Epithelial cell of esophagus (primary cell): ENCODE data around the gene AVPI1.

Experiments used
- DNase-seq: peaks from one replicate; pipeline ENCODE4 v3.0.0; 2010; ENCODE audit warnings: low read depth
- H3K4me3 ChIP-seq: 2 replicates; pipeline ENCODE4 v1.5.1; 2011; ENCODE audit warnings: mild to moderate bottlenecking, low read length, control low read depth
- TF ChIP-seq, protein P1 (sequence below): IDR thresholded peaks from 2 replicates; pipeline ENCODE4 v1.5.1; 2011; ENCODE audit warnings: low read depth, mild to moderate bottlenecking, low read length, control low read depth, inconsistent platforms; ENCODE audit not compliant: insufficient read depth; ENCODE audit errors: missing control alignments

AVPI1 gene, protein sequence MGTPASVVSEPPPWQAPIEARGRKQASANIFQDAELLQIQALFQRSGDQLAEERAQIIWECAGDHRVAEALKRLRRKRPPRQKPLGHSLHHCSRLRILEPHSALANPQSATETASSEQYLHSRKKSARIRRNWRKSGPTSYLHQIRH

DNA sequence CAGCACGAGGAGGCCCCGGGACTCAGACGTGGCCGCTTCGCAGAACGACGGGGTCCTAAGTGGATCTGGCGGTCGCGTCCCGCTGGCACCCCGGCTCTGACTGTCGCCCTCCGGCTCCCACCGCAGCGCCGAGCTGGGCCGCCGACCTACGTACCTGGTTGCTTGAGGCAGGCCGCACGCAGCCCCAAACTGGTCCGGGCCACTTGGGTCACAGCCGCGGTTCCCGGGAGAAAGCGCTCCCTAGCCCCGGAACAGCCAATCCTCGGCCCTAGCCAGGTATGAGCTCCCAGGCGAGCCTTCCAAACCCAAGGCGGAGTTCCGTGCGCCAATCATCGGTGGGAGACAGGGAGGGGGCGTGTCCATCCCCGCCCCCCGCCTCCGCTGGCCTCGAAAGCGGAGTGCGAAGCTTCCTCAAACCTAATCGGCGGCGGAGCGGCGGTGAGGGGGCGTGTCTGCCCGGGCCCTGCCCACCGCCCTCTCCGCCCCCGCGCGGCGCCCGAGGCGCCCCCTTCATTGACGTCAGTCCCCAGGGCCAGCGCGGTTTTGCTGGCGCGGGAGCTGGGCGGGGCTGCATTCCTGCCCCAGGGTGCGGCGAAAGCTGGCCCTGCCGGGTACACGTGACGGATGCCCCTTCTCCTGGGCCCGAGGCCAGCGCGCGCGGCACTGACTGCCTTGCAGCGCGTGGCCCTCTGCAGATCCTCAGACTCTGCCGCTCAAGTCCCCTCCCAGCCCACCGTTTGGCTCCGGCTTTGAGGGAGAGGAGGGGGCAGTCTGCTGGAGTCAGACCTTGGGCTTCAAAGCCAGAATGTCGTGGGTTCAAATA lies at the start of gene AVPI1:
TSS of gene AVPI1 (minus strand) at position 280 of the 823 bp plus-strand sequence. CDS start 7,336 bp downstream, outside the sequence.
- peak; percentile 99 for DNase-seq
- peak within 1 kb of the TSS; percentile 99 for H3K4me3 ChIP-seq
- TF ChIP-seq, protein P1, sequence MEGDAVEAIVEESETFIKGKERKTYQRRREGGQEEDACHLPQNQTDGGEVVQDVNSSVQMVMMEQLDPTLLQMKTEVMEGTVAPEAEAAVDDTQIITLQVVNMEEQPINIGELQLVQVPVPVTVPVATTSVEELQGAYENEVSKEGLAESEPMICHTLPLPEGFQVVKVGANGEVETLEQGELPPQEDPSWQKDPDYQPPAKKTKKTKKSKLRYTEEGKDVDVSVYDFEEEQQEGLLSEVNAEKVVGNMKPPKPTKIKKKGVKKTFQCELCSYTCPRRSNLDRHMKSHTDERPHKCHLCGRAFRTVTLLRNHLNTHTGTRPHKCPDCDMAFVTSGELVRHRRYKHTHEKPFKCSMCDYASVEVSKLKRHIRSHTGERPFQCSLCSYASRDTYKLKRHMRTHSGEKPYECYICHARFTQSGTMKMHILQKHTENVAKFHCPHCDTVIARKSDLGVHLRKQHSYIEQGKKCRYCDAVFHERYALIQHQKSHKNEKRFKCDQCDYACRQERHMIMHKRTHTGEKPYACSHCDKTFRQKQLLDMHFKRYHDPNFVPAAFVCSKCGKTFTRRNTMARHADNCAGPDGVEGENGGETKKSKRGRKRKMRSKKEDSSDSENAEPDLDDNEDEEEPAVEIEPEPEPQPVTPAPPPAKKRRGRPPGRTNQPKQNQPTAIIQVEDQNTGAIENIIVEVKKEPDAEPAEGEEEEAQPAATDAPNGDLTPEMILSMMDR, result no peak

DNA sequence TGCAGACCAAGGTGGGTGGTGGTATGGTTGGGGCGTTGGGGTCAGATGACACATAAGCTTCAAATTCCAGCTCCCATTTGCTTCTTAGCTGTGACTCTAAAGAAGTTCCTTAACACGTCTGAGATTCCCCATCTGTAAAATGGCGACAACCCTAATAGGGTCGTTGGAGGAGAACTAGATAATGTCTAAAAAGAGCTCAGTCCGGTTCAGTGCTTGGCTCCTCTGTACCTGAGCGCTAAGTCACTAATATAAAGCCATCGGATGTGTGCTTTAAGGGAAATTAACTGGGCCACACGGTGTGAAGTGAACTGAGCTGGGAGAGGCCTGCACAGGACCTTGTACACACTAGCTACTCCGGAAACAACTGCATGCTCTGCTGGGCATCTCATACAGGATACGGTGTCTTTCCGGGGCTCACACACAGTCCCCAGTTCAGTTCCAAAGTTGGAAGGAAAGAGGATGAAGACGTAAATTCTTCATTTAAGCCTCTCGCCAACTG lies 49.4 kb upstream of the AVPI1 start:
- DNase-seq, result no peak
- TF ChIP-seq, protein P1, result no peak
- H3K4me3 ChIP-seq, result peak overlapping the region; percentile 94

DNA sequence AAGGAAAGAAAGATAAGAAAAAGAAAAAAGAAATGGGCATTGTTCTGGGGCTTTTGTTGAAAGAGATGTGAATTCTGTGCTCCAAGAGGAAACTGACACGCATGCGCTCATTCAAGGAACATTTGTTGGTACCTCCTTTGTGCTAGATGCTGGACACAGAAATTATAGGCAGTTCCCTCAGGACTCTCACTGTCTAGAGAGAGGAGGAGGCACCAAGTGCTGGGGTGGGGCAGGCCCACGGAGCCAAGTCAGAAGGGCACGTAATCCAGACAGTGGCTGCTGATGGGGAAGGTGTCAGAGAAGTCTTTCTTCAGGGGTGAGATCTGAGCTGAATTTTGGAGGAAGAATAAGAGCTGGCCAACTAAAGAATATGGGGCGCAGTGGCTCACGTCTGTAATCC lies 47.0 kb upstream of the AVPI1 start:
- TF ChIP-seq, protein P1, result no peak
- DNase-seq, result no peak

DNA sequence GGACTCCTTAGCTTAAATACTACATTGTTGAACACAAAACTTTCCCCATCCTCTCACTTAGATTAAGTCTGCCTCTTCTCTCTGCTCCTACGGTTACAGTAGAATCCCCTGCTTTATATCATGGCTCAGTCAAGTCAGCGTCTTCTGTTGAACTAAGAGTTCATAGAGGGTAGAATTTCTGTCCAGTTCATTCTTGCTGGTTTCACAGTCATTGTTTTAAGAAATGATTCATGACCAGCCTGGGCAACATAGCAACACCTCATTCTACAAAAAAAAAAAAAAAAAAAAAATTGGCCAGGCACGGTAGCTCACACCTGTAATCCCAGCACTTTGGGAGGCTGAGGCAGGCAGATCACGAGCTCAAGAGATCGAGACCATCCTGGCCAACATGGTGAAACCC lies 46.2 kb upstream of the AVPI1 start:
- peak; percentile 74 for DNase-seq
- TF ChIP-seq, protein P1, result no peak

More for the DNA sequence above, 47.0 kb upstream of the AVPI1 start:
- no peak overlapping the region for H3K4me3 ChIP-seq

DNA sequence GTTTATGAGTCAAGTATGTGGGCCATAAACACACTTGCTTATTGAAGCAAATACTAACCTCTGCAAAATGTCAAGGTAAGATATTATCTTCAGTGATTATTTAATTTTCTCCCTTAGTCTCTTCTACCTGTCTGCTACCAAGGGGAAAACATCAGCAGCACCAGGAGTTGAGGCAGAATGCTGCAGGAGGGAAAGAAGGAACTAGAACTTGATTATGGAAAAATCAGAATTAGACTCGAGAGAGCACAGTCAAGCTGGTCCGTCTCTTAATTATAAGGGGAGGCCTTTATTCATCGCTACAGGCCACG lies 45.0 kb upstream of the AVPI1 start:
- TF ChIP-seq, protein P1, result no peak
- H3K4me3 ChIP-seq, result no peak overlapping the region
- DNase-seq, result no peak

More for the DNA sequence above, 46.2 kb upstream of the AVPI1 start:
- H3K4me3 ChIP-seq, result no peak overlapping the region

DNA sequence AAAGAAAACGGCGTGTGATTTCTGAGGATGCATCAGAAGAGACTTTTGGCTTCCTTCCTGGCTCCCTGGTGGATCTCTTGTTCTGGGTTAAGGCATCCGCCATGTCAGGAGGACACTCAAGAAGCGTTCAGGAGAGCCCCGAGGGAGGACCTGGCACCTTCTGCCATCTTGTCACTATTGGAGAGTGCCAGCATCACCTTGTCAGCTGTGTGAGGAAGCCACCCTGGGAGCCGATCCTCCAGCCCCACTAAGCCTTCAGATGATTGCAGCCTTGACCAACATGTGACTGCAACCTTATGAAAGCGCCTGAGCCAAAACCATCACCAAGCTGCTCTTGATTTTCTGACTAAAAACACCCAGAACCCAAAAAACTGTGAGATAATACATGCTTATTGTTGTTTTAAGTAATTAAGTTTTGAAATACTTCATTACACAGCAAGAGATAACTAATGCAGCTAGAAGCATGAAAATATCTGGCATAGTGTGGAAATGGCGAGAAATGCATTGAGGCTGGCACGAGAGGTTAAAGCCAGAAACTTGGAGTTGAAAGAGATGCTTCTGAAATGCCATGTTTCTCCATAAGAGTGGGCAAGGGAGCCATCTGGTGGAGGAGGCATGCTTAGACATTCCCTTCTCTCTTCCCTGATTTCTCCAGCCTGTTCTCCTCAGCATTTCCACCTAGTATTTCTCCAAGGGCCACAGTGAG lies 44.5 kb upstream of the AVPI1 start:
- no peak overlapping the region for H3K4me3 ChIP-seq
- TF ChIP-seq, protein P1, result peak; percentile 92
- DNase-seq, result peak; percentile 81
